Measurements from ENCODE around the gene CHD9NB. TPM values are rescaled to one million over a fixed set of nuclear protein-coding genes. Genes with fewer than 3 reads are reported as not detected.

CHD9NB gene
- 0.24 and 1.1 TPM in 2 replicates for total RNA-seq

GRCh38 chr16:53052519-53053501 lies at the start of gene CHD9NB:
Gene CHD9NB, minus strand, starts transcription at chr16:53052897. Its CDS starts 8,739 bp downstream, at chr16:53044158.
- intact Hi-C loops (cut with micrococcal nuclease): loop anchor here (5.0 to 10.0 kb wide), 2 partner anchors 319 to 692 kb away; no protein-coding TSS in a partner anchor
- DNase-seq (ENCODE audit: low spot score): no peak
- Mint-ChIP-seq H3K4me3 (peak within 1 kb of the TSS; percentile 60), H3K27me3 (ENCODE audit: insufficient read depth) (peaks cover 2% of the 10 kb centered on the region), H3K27ac (no peak within 1 kb of the TSS), H3K9me3 (no peaks in the 10 kb centered on the region), H3K36me3 (ENCODE audit: low read depth) (no peaks in the 10 kb centered on the region), H3K4me1 (ENCODE audit: low read depth) (peaks cover 24% of the 10 kb centered on the region)

GRCh38 chr16:53100889-53101288 lies 48.2 kb upstream of the CHD9NB start:
- intact Hi-C loops (cut with micrococcal nuclease): no loop called here

GRCh38 chr16:53100131-53100748 lies 47.5 kb upstream of the CHD9NB start:
- H3K4me3 Mint-ChIP-seq: no peak overlapping the region
- DNase-seq (ENCODE audit: low spot score): no peak
- peaks cover 33% of the 10 kb centered on the region for H3K4me1 Mint-ChIP-seq (ENCODE audit: low read depth)
- intact Hi-C loops (cut with micrococcal nuclease): no loop called here
- H3K36me3 Mint-ChIP-seq (ENCODE audit: low read depth): peaks cover 5% of the 10 kb centered on the region
- no peaks in the 10 kb centered on the region for H3K27me3 Mint-ChIP-seq (ENCODE audit: insufficient read depth)
- H3K9me3 Mint-ChIP-seq: no peaks in the 10 kb centered on the region
- peak overlapping the region; percentile 23 for H3K27ac Mint-ChIP-seq

More at GRCh38 chr16:53100889-53101288, 48.2 kb upstream of the CHD9NB start:
- Mint-ChIP-seq H3K27ac (no peak overlapping the region), H3K4me3 (no peak overlapping the region), H3K4me1 (ENCODE audit: low read depth) (peaks cover 33% of the 10 kb centered on the region), H3K9me3 (no peaks in the 10 kb centered on the region), H3K36me3 (ENCODE audit: low read depth) (peaks cover 2% of the 10 kb centered on the region), H3K27me3 (ENCODE audit: insufficient read depth) (no peaks in the 10 kb centered on the region)
- DNase-seq (ENCODE audit: low spot score): no peak

GRCh38 chr16:53099318-53100130 lies 46.8 kb upstream of the CHD9NB start:
- Mint-ChIP-seq H3K4me3 (peak overlapping the region; percentile 79), H3K4me1 (ENCODE audit: low read depth) (peaks cover 36% of the 10 kb centered on the region), H3K27me3 (ENCODE audit: insufficient read depth) (no peaks in the 10 kb centered on the region), H3K9me3 (no peaks in the 10 kb centered on the region), H3K27ac (peak overlapping the region; percentile 93), H3K36me3 (ENCODE audit: low read depth) (peaks cover 5% of the 10 kb centered on the region)
- DNase-seq (ENCODE audit: low spot score): peak; percentile 52
- intact Hi-C loops (cut with micrococcal nuclease): loop anchor here (1.0 to 2.0 kb wide), 2 partner anchors 31 to 45 kb away; partner anchors contain the start of gene CHD9

GRCh38 chr16:53098526-53099317 lies 46.0 kb upstream of the CHD9NB start:
- H3K27me3 Mint-ChIP-seq (ENCODE audit: insufficient read depth): no peaks in the 10 kb centered on the region
- DNase-seq (ENCODE audit: low spot score): peak; percentile 13
- intact Hi-C loops (cut with micrococcal nuclease): loop anchor here (1.0 to 2.0 kb wide), 2 partner anchors 32 to 44 kb away; partner anchors contain the start of gene CHD9
- no peaks in the 10 kb centered on the region for H3K9me3 Mint-ChIP-seq
- H3K4me3 Mint-ChIP-seq: peak overlapping the region; percentile 79
- peaks cover 5% of the 10 kb centered on the region for H3K36me3 Mint-ChIP-seq (ENCODE audit: low read depth)
- peaks cover 44% of the 10 kb centered on the region for H3K4me1 Mint-ChIP-seq (ENCODE audit: low read depth)
- H3K27ac Mint-ChIP-seq: peak overlapping the region; percentile 93

- Mint-ChIP-seq H3K27ac (no peak overlapping the region), H3K9me3 (no peaks in the 10 kb centered on the region), H3K27me3 (ENCODE audit: insufficient read depth) (no peaks in the 10 kb centered on the region), H3K4me1 (ENCODE audit: low read depth) (peaks cover 48% of the 10 kb centered on the region), H3K4me3 (no peak overlapping the region), H3K36me3 (ENCODE audit: low read depth) (peaks cover 5% of the 10 kb centered on the region)
- no peak for DNase-seq (ENCODE audit: low spot score)
- intact Hi-C loops (cut with micrococcal nuclease): no loop called here
Observed at GRCh38 chr16:53097190-53097589, 44.5 kb upstream of the CHD9NB start.

GRCh38 chr16:53094013-53094630 lies 41.4 kb upstream of the CHD9NB start:
- H3K27ac Mint-ChIP-seq: peak overlapping the region; percentile 48
- H3K9me3 Mint-ChIP-seq: no peaks in the 10 kb centered on the region
- no peak overlapping the region for H3K4me3 Mint-ChIP-seq
- DNase-seq (ENCODE audit: low spot score): peak; percentile 2
- intact Hi-C loops (cut with micrococcal nuclease): no loop called here
- no peaks in the 10 kb centered on the region for H3K27me3 Mint-ChIP-seq (ENCODE audit: insufficient read depth)
- peaks cover 5% of the 10 kb centered on the region for H3K36me3 Mint-ChIP-seq (ENCODE audit: low read depth)
- H3K4me1 Mint-ChIP-seq (ENCODE audit: low read depth): peaks cover 49% of the 10 kb centered on the region

GRCh38 chr16:53093162-53093744 lies 40.6 kb upstream of the CHD9NB start:
- intact Hi-C loops (cut with micrococcal nuclease): no loop called here
- Mint-ChIP-seq H3K4me3 (no peak overlapping the region), H3K9me3 (no peaks in the 10 kb centered on the region), H3K36me3 (ENCODE audit: low read depth) (peaks cover 5% of the 10 kb centered on the region), H3K27ac (no peak overlapping the region), H3K4me1 (ENCODE audit: low read depth) (peaks cover 42% of the 10 kb centered on the region), H3K27me3 (ENCODE audit: insufficient read depth) (no peaks in the 10 kb centered on the region)
- DNase-seq (ENCODE audit: low spot score): no peak

- Mint-ChIP-seq H3K27ac (no peak overlapping the region), H3K4me3 (no peak overlapping the region), H3K9me3 (no peaks in the 10 kb centered on the region), H3K27me3 (ENCODE audit: insufficient read depth) (no peaks in the 10 kb centered on the region), H3K4me1 (ENCODE audit: low read depth) (peaks cover 39% of the 10 kb centered on the region), H3K36me3 (ENCODE audit: low read depth) (peaks cover 4% of the 10 kb centered on the region)
- intact Hi-C loops (cut with micrococcal nuclease): no loop called here
- DNase-seq (ENCODE audit: low spot score): no peak
Observed at GRCh38 chr16:53092284-53092683, 39.6 kb upstream of the CHD9NB start.

GRCh38 chr16:53091466-53092211 lies 38.9 kb upstream of the CHD9NB start:
- peaks cover 3% of the 10 kb centered on the region for H3K36me3 Mint-ChIP-seq (ENCODE audit: low read depth)
- H3K4me3 Mint-ChIP-seq: no peak overlapping the region
- no peak overlapping the region for H3K27ac Mint-ChIP-seq
- no peaks in the 10 kb centered on the region for H3K27me3 Mint-ChIP-seq (ENCODE audit: insufficient read depth)
- intact Hi-C loops (cut with micrococcal nuclease): no loop called here
- no peaks in the 10 kb centered on the region for H3K9me3 Mint-ChIP-seq
- no peak for DNase-seq (ENCODE audit: low spot score)
- peaks cover 37% of the 10 kb centered on the region for H3K4me1 Mint-ChIP-seq (ENCODE audit: low read depth)

All from activated T-helper 1 cell treated with anti-CD3 and anti-CD28 coated beads, Interleukin-12 subunit alpha, Interleukin-12 subunit beta, Interleukin-2, Interleukin-4 antibody, amounts not matched to agents 30 ng/mL and 10 ng/mL and 1 ng/mL, durations not matched to agents 14 hours and 24 hours and 36 hours (primary cell).